B cell (primary cell): ENCODE results near the gene FA2H. TPM values are rescaled to one million over a fixed set of nuclear protein-coding genes. Genes with fewer than 3 reads are reported as not detected.
"Not testable (repeated sequence)": the region's sequence is repeated elsewhere in the genome, so short reads cannot be mapped to it uniquely, and the experiment has no call there.

Experiments
- ATAC-seq: fragments of 200-7000 bp; cut with Tn5 transposase; one replicate; pipeline ENCODE4 v1.10.0; 2021; ENCODE audit warnings: low read depth, mild to moderate bottlenecking, moderate number of reproducible peaks, moderate library complexity
- CTCF ChIA-PET: fragments of 350-600 bp; sonication (Branson Sonifier 250); formaldehyde crosslinking; loops from one replicate; lab custom pipeline; 2021; ENCODE audit warnings: antibody characterized with exemption, inconsistent platforms; lab: Charles Lee
- POLR2A ChIA-PET: fragments of 350-600 bp; sonication (Branson Sonifier 250); formaldehyde crosslinking; loops from one replicate; lab custom pipeline; 2021; ENCODE audit warnings: antibody characterized with exemption; lab: Charles Lee
- DNase-seq: peaks from one replicate; pipeline ENCODE4 v3.0.0; 2013
- H2AFZ ChIP-seq: 2 replicates; pipeline ENCODE4 v1.6.1; 2012; ENCODE audit warnings: mild to moderate bottlenecking, low read depth, low read length; ENCODE audit not compliant: insufficient read depth, poor library complexity, severe bottlenecking
- H3K27ac ChIP-seq, 2 donors: 1 replicate in 1 of 2; 2 replicates in 1 of 2; pipeline ENCODE4 v1.5.1; 2012 to 2013; ENCODE audit warnings: low read length in 2 of 2, mild to moderate bottlenecking in 2 of 2, moderate library complexity in 1 of 2
- H3K27me3 ChIP-seq, 4 experiments: fragments of 200-600 bp in 1 of 4; sonication (generic) in 1 of 4; replicated peaks in 1 of 4; 1 replicate in 2 of 4; 2 replicates in 2 of 4; pipeline versions ENCODE4 v1.6.1 to v1.7.0; 2013 to 2016; ENCODE audit warnings: low read length in 3 of 4, mild to moderate bottlenecking in 2 of 4, mixed read lengths in 1 of 4, moderate library complexity in 1 of 4; ENCODE audit not compliant: insufficient read depth in 4 of 4, control insufficient read depth in 3 of 4; ENCODE audit errors: control extremely low read depth in 1 of 4
- H3K36me3 ChIP-seq, 2 experiments: replicated peaks in 1 of 2; 1 replicate in 1 of 2; 2 replicates in 1 of 2; pipeline versions ENCODE4 v1.6.1 to v1.7.1; 2013; ENCODE audit warnings: low read length in 1 of 2; ENCODE audit not compliant: insufficient read depth in 2 of 2, control insufficient read depth in 1 of 2; ENCODE audit errors: control extremely low read depth in 1 of 2, extremely low read depth in 1 of 2
- H3K4me1 ChIP-seq, 2 donors: fragments of 200-600 bp in 1 of 2; sonication (generic) in 1 of 2; 1 replicate in 1 of 2; 2 replicates in 1 of 2; pipeline versions ENCODE4 v1.5.1 to v1.6.1; 2013 to 2017; ENCODE audit warnings: low read length in 2 of 2; ENCODE audit not compliant: control insufficient read depth in 2 of 2, insufficient read depth in 2 of 2
- H3K4me2 ChIP-seq: replicated peaks from 2 replicates; pipeline ENCODE3; 2012; ENCODE audit warnings: mild to moderate bottlenecking, low read depth, low read length; ENCODE audit not compliant: poor library complexity, severe bottlenecking
- H3K4me3 ChIP-seq, 5 experiments: fragments of 200-600 bp in 1 of 5; sonication (generic) in 1 of 5; 1 replicate in 3 of 5; 2 replicates in 2 of 5; pipeline versions ENCODE4 v1.5.1 to v1.7.0; 2011 to 2016; ENCODE audit warnings: low read length in 4 of 5, mild to moderate bottlenecking in 4 of 5, low read depth in 2 of 5, control low read depth in 1 of 5, moderate library complexity in 1 of 5; ENCODE audit not compliant: insufficient read depth in 1 of 5; ENCODE audit errors: control extremely low read depth in 1 of 5, extremely low read depth in 1 of 5
- H3K79me2 ChIP-seq: fragments of 200-600 bp; sonication (generic); one replicate; pipeline ENCODE4 v1.6.0; 2016; ENCODE audit warnings: low read length; ENCODE audit not compliant: control insufficient read depth, insufficient read depth
- H3K9ac ChIP-seq: fragments of 200-600 bp; sonication (generic); 2 replicates; pipeline ENCODE4 v1.6.1; 2017; ENCODE audit warnings: mild to moderate bottlenecking, low read length, moderate library complexity
- H3K9me3 ChIP-seq, 3 donors: one replicate each; pipeline versions ENCODE4 v1.6.1 to v1.7.1; 2013; ENCODE audit warnings: low read length in 2 of 3; ENCODE audit not compliant: control insufficient read depth in 2 of 3, insufficient read depth in 1 of 3; ENCODE audit errors: control extremely low read depth in 1 of 3
- H4K20me1 ChIP-seq: 2 replicates; pipeline ENCODE4 v1.6.0; 2012; ENCODE audit warnings: mild to moderate bottlenecking, low read length; ENCODE audit not compliant: insufficient read depth, control insufficient read depth, poor library complexity, severe bottlenecking
- H3K27ac Mint-ChIP-seq: one replicate; pipeline ENCODE4 v1.8.0; 2021; ENCODE audit warnings: mixed read lengths
- H3K27me3 Mint-ChIP-seq: one replicate; pipeline ENCODE4 v1.8.0; 2021; ENCODE audit warnings: mixed read lengths
- H3K4me1 Mint-ChIP-seq: one replicate; pipeline ENCODE4 v1.8.0; 2021; ENCODE audit warnings: mixed read lengths
- H3K4me3 Mint-ChIP-seq: one replicate; pipeline ENCODE4 v1.8.0; 2021; ENCODE audit warnings: mixed read lengths
- H3K9me3 Mint-ChIP-seq: one replicate; pipeline ENCODE4 v1.8.0; 2022; ENCODE audit warnings: mixed read lengths; ENCODE audit not compliant: insufficient read depth
- EZH2 ChIP-seq: IDR thresholded peaks from 2 replicates; pipeline ENCODE4 v1.6.1; 2012; ENCODE audit warnings: borderline replicate concordance, low read depth, mild to moderate bottlenecking, moderate library complexity, low read length; ENCODE audit not compliant: insufficient read depth, poor library complexity, severe bottlenecking
- WGBS: methylation state at CpG from one replicate; pipeline ENCODE4 v1.1.5; 2013; ENCODE audit warnings: missing lambda C conversion rate; ENCODE audit not compliant: insufficient coverage; 5-methylcytosine and 5-hydroxymethylcytosine counted together
- intact Hi-C: fragments of 100-400 bp; cut with micrococcal nuclease; formaldehyde crosslinking; loops from one replicate; pipeline ENCODE4 v1.10.0; 2022
- polyA plus RNA-seq: library from polyadenylated mRNA; depleted of rRNA; stranded (reverse); fragments of >200 nt; gene quantifications from 2 replicates; pipeline ENCODE4 v1.2.3, GENCODE V29; 2012
- total RNA-seq, 2 donors: library from RNA; stranded (reverse); fragments of 120-200 nt in 1 of 2; gene quantifications; 1 replicate in 1 of 2; 2 replicates in 1 of 2; pipeline versions ENCODE4 v1.2.3 to v1.2.4, GENCODE V29; 2013 to 2022
- TF ChIP-seq, protein P1 (sequence below): fragments of 200-600 bp; IDR thresholded peaks from one replicate; pipeline ENCODE4 v1.8.0; 2022; ENCODE audit warnings: antibody characterized with exemption, mild to moderate bottlenecking

The FA2H gene
- total and polyA plus RNA-seq, 2 donors (not counting 1 experiment from before 2014, with no cell fraction given) = 1.0 to 3.6 TPM

DNA sequence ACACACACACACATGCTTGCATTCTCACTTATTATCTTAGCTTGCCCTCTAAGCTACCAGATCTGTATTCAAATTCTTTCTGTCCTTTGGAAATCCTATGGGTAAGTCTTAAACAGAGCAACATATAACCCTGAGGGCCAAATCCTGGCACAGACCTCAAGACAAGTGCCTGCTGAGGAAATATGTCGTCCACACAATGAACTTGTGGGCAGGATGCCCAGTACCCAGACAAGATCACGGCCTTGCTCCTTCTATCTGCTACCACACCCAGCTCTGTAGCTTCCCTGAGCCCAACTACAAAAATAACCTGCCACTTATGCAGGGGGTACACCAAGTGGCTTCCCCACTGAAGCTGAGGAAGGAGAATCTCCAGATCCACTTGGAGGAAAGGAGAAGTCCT, 37.3 kb upstream of the FA2H start:
- ATAC-seq = no peak
- Mint-ChIP-seq H3K27me3 (peaks cover 7% of the 10 kb centered on the region), H3K4me3 (no peak overlapping the region), H3K9me3 (no peaks in the 10 kb centered on the region), H3K4me1 (peaks cover 2% of the 10 kb centered on the region), H3K27ac (no peak overlapping the region)
- no peak overlapping the region for H3K4me2 ChIP-seq
- no peaks in the 10 kb centered on the region for H4K20me1 ChIP-seq
- H2AFZ ChIP-seq = no peak overlapping the region
- H3K9ac ChIP-seq = no peak overlapping the region
- 54% methylated on average over 2 of the region's 2 CpGs for WGBS
- H3K9me3 ChIP-seq = peaks cover 0 to 9% (median 0%) of the 10 kb centered on the region in 3 donors
- peaks cover 0 to 5% of the 10 kb centered on the region in 2 donors for H3K4me1 ChIP-seq
- no peak overlapping the region for H3K4me3 ChIP-seq
- intact Hi-C loops = loop anchor here (2.0 kb wide), 1 partner anchor 51 kb away; no protein-coding TSS in a partner anchor
- H3K79me2 ChIP-seq = no peaks in the 10 kb centered on the region
- DNase-seq = no peak
- peaks cover 0 to 5% (median 0%) of the 10 kb centered on the region in 4 experiments for H3K27me3 ChIP-seq
- TF ChIP-seq EZH2 = no peak
- TF ChIP-seq, protein P1, sequence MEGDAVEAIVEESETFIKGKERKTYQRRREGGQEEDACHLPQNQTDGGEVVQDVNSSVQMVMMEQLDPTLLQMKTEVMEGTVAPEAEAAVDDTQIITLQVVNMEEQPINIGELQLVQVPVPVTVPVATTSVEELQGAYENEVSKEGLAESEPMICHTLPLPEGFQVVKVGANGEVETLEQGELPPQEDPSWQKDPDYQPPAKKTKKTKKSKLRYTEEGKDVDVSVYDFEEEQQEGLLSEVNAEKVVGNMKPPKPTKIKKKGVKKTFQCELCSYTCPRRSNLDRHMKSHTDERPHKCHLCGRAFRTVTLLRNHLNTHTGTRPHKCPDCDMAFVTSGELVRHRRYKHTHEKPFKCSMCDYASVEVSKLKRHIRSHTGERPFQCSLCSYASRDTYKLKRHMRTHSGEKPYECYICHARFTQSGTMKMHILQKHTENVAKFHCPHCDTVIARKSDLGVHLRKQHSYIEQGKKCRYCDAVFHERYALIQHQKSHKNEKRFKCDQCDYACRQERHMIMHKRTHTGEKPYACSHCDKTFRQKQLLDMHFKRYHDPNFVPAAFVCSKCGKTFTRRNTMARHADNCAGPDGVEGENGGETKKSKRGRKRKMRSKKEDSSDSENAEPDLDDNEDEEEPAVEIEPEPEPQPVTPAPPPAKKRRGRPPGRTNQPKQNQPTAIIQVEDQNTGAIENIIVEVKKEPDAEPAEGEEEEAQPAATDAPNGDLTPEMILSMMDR = no peak
- H3K27ac ChIP-seq = no peak overlapping the region
- ChIA-PET POLR2A (no interaction called here), CTCF (interaction anchor here (0.8 to 2.1 kb wide), 4 partner anchors 9 to 299 kb away, joined by 3 to 13 read pairs (median 4); no protein-coding TSS in a partner anchor)
- H3K36me3 ChIP-seq = no peaks in the 10 kb centered on the region

DNA sequence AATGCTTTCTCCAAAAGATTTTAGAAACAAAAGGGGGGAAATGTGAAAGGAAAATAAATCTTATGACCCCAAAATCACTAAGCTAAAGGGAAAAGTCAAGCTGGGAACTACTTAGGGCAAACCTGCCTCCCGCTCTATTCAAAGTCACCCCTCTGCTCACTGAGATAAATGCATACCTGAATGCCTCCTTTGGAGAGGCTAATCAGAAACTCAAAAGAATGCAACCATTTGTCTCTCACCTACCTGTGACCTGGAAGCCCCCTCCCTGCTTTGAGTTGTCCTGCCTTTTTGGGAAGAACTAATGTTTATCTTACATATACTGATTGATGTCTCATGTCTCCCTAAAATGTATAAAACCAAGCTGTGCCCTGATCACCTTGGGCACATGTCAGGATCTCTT, 36.6 kb upstream of the FA2H start:
- CTCF ChIA-PET = interaction anchor here (0.7 to 2.1 kb wide), 3 partner anchors 9 to 51 kb away, joined by 3 to 13 read pairs (median 3); no protein-coding TSS in a partner anchor
- ATAC-seq, H3K4me1 Mint-ChIP-seq, POLR2A ChIA-PET, H3K79me2 ChIP-seq, H3K9ac ChIP-seq, H3K27ac ChIP-seq, H3K4me3 Mint-ChIP-seq, intact Hi-C loops, DNase-seq, H3K4me3 ChIP-seq, H3K4me2 ChIP-seq, H2AFZ ChIP-seq, H4K20me1 ChIP-seq, H3K4me1 ChIP-seq, H3K27me3 ChIP-seq, H3K9me3 Mint-ChIP-seq, H3K36me3 ChIP-seq, H3K27ac Mint-ChIP-seq: not testable (repeated sequence)
- peaks cover 0 to 11% (median 0%) of the 10 kb centered on the region in 3 donors for H3K9me3 ChIP-seq
- peaks cover 11% of the 10 kb centered on the region for H3K27me3 Mint-ChIP-seq
- WGBS = 100% methylated on average over 1 of the region's 1 CpG
